HepG2 (cell line): ENCODE results near the gene BAIAP2L1. TPM values are rescaled to one million over a fixed set of nuclear protein-coding genes. Genes with fewer than 3 reads are reported as not detected.

Source experiments
- ATAC-seq: fragments of 200-7000 bp; cut with Tn5 transposase; 3 replicates; pipeline ENCODE4 v1.9.1; 2020; ENCODE audit warnings: mild to moderate bottlenecking, moderate library complexity
- BruUV-seq: library from RNA; stranded (reverse); fragments of 400-500 nt; replicated peaks from 2 replicates; lab custom pipeline; 2021; lab: Mats Ljungman, UMichigan
- CTCF ChIA-PET: fragments of 300-600 bp; formaldehyde crosslinking; extraction: SDS; loops from one replicate; lab custom pipeline; 2021; ENCODE audit warnings: low total read pairs, inconsistent platforms, low intra/inter-chr PET ratio; lab: Yijun Ruan, JAX
- POLR2A ChIA-PET: fragments of 350-600 bp; sonication (Branson Sonifier 250); formaldehyde crosslinking; loops from one replicate; lab custom pipeline; 2020; ENCODE audit warnings: antibody characterized with exemption, inconsistent platforms; lab: Yijun Ruan, JAX
- DNase-seq: peaks from one replicate; pipeline ENCODE4 v3.0.0-alpha.2; 2015; ENCODE audit warnings: low spot score
- FAIRE-seq: peaks from 3 replicates; lab custom pipeline; 2011; peaks lifted over from hg19 to GRCh38; lab: Jason Lieb, UNC
- H2AFZ ChIP-seq: one replicate; pipeline ENCODE4 v1.6.1; 2011; ENCODE audit warnings: low read length, inconsistent platforms
- H3K27ac ChIP-seq: fragments of 300-600 bp; 3 replicates; pipeline ENCODE4 v1.8.0; 2011; ENCODE audit warnings: mixed run types, mild to moderate bottlenecking, mixed read lengths, low read length, inconsistent platforms; ENCODE audit not compliant: insufficient read depth; ENCODE audit errors: extremely low read length
- H3K27me3 ChIP-seq, 2 experiments: fragments of 200-600 bp in 1 of 2; 2 replicates in 1 of 2; 3 replicates in 1 of 2; pipeline versions ENCODE4 v1.6.0 to v1.8.0; 2011; ENCODE audit warnings: low read length in 2 of 2, mild to moderate bottlenecking in 2 of 2, moderate library complexity in 2 of 2, inconsistent platforms in 1 of 2; ENCODE audit not compliant: insufficient read depth in 2 of 2, control insufficient read depth in 1 of 2
- H3K36me3 ChIP-seq, 2 experiments: fragments of 200-600 bp in 1 of 2; replicated peaks in 1 of 2; 2 replicates in 1 of 2; 3 replicates in 1 of 2; pipeline versions ENCODE4 v1.5.1 to v1.8.0; 2011; ENCODE audit warnings: low read length in 2 of 2, inconsistent platforms in 1 of 2; ENCODE audit not compliant: insufficient read depth in 2 of 2, control insufficient read depth in 1 of 2
- H3K4me1 ChIP-seq: 2 replicates; pipeline ENCODE4 v1.5.1; 2012; ENCODE audit warnings: low read length, inconsistent platforms; ENCODE audit not compliant: insufficient read depth
- H3K4me2 ChIP-seq: 2 replicates; pipeline ENCODE4 v1.6.0; 2011; ENCODE audit warnings: low read depth, low read length, inconsistent platforms
- H3K4me3 ChIP-seq, 3 experiments: fragments of 200-600 bp in 1 of 3; sonication (generic), shearing (Covaris generic) in 1 of 3; replicated peaks in 1 of 3; 2 replicates each; pipeline ENCODE4 v1.5.1; 2011 to 2016; ENCODE audit warnings: low read length in 3 of 3, inconsistent platforms in 2 of 3, low read depth in 2 of 3, mild to moderate bottlenecking in 2 of 3, control low read depth in 1 of 3, mixed read lengths in 1 of 3; ENCODE audit not compliant: insufficient read depth in 1 of 3
- H3K79me2 ChIP-seq: one replicate; pipeline ENCODE4 v1.6.1; 2011; ENCODE audit warnings: low read length, inconsistent platforms; ENCODE audit not compliant: insufficient read depth
- H3K9ac ChIP-seq: 2 replicates; pipeline ENCODE4 v1.6.0; 2011; ENCODE audit warnings: mild to moderate bottlenecking, low read depth, low read length, inconsistent platforms; ENCODE audit not compliant: insufficient read depth
- H3K9me3 ChIP-seq: 2 replicates; pipeline ENCODE4 v1.5.1; 2012; ENCODE audit warnings: mild to moderate bottlenecking, low read length
- H4K20me1 ChIP-seq: 2 replicates; pipeline ENCODE4 v1.6.0; 2011; ENCODE audit warnings: inconsistent platforms, mild to moderate bottlenecking, low read length, moderate library complexity; ENCODE audit not compliant: insufficient read depth
- ATF1 ChIP-seq: IDR thresholded peaks from 2 replicates; pipeline ENCODE4 v1.6.1; 2016; ENCODE audit warnings: mild to moderate bottlenecking, control low read depth
- CREM ChIP-seq, 2 experiments: sonication (generic) in 1 of 2; formaldehyde crosslinking in 1 of 2; IDR thresholded peaks; 2 replicates each; pipeline versions ENCODE4 v1.4.0 to v1.6.1; 2016 to 2020; ENCODE audit warnings: antibody characterized with exemption in 1 of 2, mild to moderate bottlenecking in 1 of 2, missing genetic modification reagents in 1 of 2
- ETV5 ChIP-seq: IDR thresholded peaks from 2 replicates; pipeline ENCODE4 v1.6.1; 2018; ENCODE audit warnings: missing biosample characterization, missing genetic modification reagents, inconsistent platforms, borderline replicate concordance
- FOXP4 ChIP-seq: sonication (generic); formaldehyde crosslinking; IDR thresholded peaks from 2 replicates; pipeline ENCODE4 v1.4.0; 2020; ENCODE audit warnings: missing genetic modification reagents
- GABPB1 ChIP-seq: IDR thresholded peaks from 2 replicates; pipeline ENCODE4 v1.6.1; 2016; ENCODE audit warnings: mild to moderate bottlenecking, missing genetic modification reagents, moderate library complexity, missing compliant biosample characterization
- GMEB2 ChIP-seq: IDR thresholded peaks from 2 replicates; pipeline ENCODE4 v1.6.1; 2016; ENCODE audit warnings: missing biosample characterization, missing genetic modification reagents, low read depth
- GZF1 ChIP-seq: sonication (generic); formaldehyde crosslinking; IDR thresholded peaks from 2 replicates; pipeline ENCODE4 v1.5.1; 2020; ENCODE audit warnings: mild to moderate bottlenecking, missing genetic modification reagents
- HOMEZ ChIP-seq: IDR thresholded peaks from 2 replicates; pipeline ENCODE4 v1.6.1; 2016; ENCODE audit warnings: low read depth
- MAFK ChIP-seq, 2 experiments: IDR thresholded peaks in 1 of 2; conservative IDR thresholded peaks in 1 of 2; 2 replicates each; pipeline ENCODE4 v1.6.1; 2011; ENCODE audit warnings: improper control_type of control experiment in 2 of 2, low read length in 2 of 2
- MED1 ChIP-seq: sonication (generic); formaldehyde crosslinking; IDR thresholded peaks from 2 replicates; pipeline ENCODE4 v1.4.0; 2020; ENCODE audit warnings: missing genetic modification reagents
- MTF2 ChIP-seq: sonication (generic); formaldehyde crosslinking; IDR thresholded peaks from 2 replicates; pipeline ENCODE4 v1.5.0; 2020; ENCODE audit warnings: missing genetic modification reagents, borderline replicate concordance
- MXI1 ChIP-seq: IDR thresholded peaks from 3 replicates; pipeline ENCODE4 v1.6.1; 2012; ENCODE audit warnings: low read depth, low read length, inconsistent platforms, borderline replicate concordance
- NR2F6 ChIP-seq, 2 experiments: IDR thresholded peaks; 2 replicates each; pipeline ENCODE4 v1.6.1; 2016; ENCODE audit warnings: antibody characterized with exemption in 1 of 2, mild to moderate bottlenecking in 1 of 2
- POLR2A ChIP-seq, 2 experiments: IDR thresholded peaks; 2 replicates each; pipeline ENCODE4 v1.6.1; 2011; ENCODE audit warnings: low read depth in 2 of 2, low read length in 2 of 2, mild to moderate bottlenecking in 1 of 2, moderate library complexity in 1 of 2; ENCODE audit not compliant: insufficient read depth in 1 of 2
- SAP130 ChIP-seq: IDR thresholded peaks from 2 replicates; pipeline ENCODE4 v1.6.1; 2016; ENCODE audit warnings: low read depth
- SIX4 ChIP-seq: sonication (generic); formaldehyde crosslinking; IDR thresholded peaks from 2 replicates; pipeline ENCODE4 v1.4.0; 2020; ENCODE audit warnings: missing genetic modification reagents
- ZNF253 ChIP-seq: sonication (generic); formaldehyde crosslinking; IDR thresholded peaks from 2 replicates; pipeline ENCODE4 v1.8.0; 2022; ENCODE audit warnings: mild to moderate bottlenecking, missing genetic modification reagents, borderline replicate concordance
- ZNF770 ChIP-seq: sonication (generic); formaldehyde crosslinking; IDR thresholded peaks from 2 replicates; pipeline ENCODE4 v1.5.0; 2020; ENCODE audit warnings: mild to moderate bottlenecking, missing genetic modification reagents
- WGBS: methylation state at CpG from one replicate; pipeline ENCODE4 v1.1.6; 2017; ENCODE audit warnings: low lambda C conversion rate; 5-methylcytosine and 5-hydroxymethylcytosine counted together
- in situ Hi-C: cut with HindIII; loops from 2 replicates; pipeline ENCODE4 v1.10.0; 2017; ENCODE audit warnings: low pct_unique_long_range_greater_than_20kb; ENCODE audit not compliant: extremely low pct_ligation_motif_present
- intact Hi-C: fragments of 100-400 bp; cut with micrococcal nuclease; formaldehyde crosslinking; loops from one replicate; pipeline ENCODE4 v1.10.0; 2022; ENCODE audit not compliant: unreplicated experiment
- polyA plus RNA-seq, 8 experiments: library from polyadenylated mRNA; depleted of rRNA in 3 of 8; stranded (reverse) in 7 of 8; unstranded in 1 of 8; fragments of >200 nt; fragmentation: Illumina TruSeq in 4 of 8; extraction: Trizol in 4 of 8; gene quantifications; 2 replicates each; pipeline versions ENCODE4 v1.2.1 to v1.2.3, GENCODE V29; 2011 to 2016; ENCODE audit warnings: low read depth in 4 of 8, missing spikeins in 1 of 8, mixed read lengths in 1 of 8; ENCODE audit not compliant: insufficient read depth in 1 of 8
- total RNA-seq, 5 experiments: library from RNA; depleted of rRNA; stranded (reverse); fragments of >200 nt; fragmentation: Illumina TruSeq; extraction: Trizol; gene quantifications; 2 replicates each; pipeline ENCODE4 v1.2.3, GENCODE V29; 2016; ENCODE audit warnings: low read depth in 1 of 5

BAIAP2L1 gene
- total and polyA plus RNA-seq, 2 of the 13 experiments (the other 11 are each of a cell fraction or from before 2014, with no cell fraction given): 13.0 to 21.5 TPM

- 0% methylated on average over 1 of the region's 3 CpGs for WGBS
- Histone ChIP-seq H3K4me1 (peaks cover 31% of the 10 kb centered on the region), H3K27ac (peak overlapping the region; percentile 78), H2AFZ (peak overlapping the region; percentile 17), H3K9me3 (no peaks in the 10 kb centered on the region), H3K79me2 (peaks cover 21% of the 10 kb centered on the region), H3K27me3 (no peaks in the 10 kb centered on the region; a peak in 1 of 5 replicates), H4K20me1 (no peaks in the 10 kb centered on the region), H3K9ac (peak overlapping the region; percentile 71; the same call in 1 of the 2 replicates), H3K4me2 (peak overlapping the region; percentile 86), H3K36me3 (no peaks in the 10 kb centered on the region; a peak in 1 of 5 replicates), H3K4me3 (peak overlapping the region; percentile 66 to 100 (median 88))
- ChIA-PET CTCF (no interaction called here), POLR2A (interaction anchor here (1.1 to 1.8 kb wide), 2 partner anchors 30 to 149 kb away, joined by 3 to 6 read pairs; no protein-coding TSS in a partner anchor)
- BruUV-seq: TSS peak; percentile 65
- in situ Hi-C loops: no loop called here
- intact Hi-C loops: no loop called here
- peak; percentile 84 for FAIRE-seq
- no peak for DNase-seq
- ATAC-seq: 0 out of 3 replicates have a peak, but pooled peaks have one; percentile 3
- TF ChIP-seq MED1 (CRISPR knock-in tag) (0 out of 2 replicates have a peak, but pooled peaks have one; percentile 8), NR2F6 (IDR thresholded peaks at IDR 0.05) (peak; percentile 22; the same call in 1 of the 2 replicates), NR2F6 (CRISPR knock-in tag; IDR thresholded peaks at IDR 0.05) (peak; percentile 27; the same call in 1 of the 2 replicates), FOXP4 (CRISPR knock-in tag) (peak; percentile 38; the same call in 1 of the 2 replicates), ZNF770 (CRISPR knock-in tag) (peak; percentile 27; the same call in 1 of the 2 replicates), HOMEZ (CRISPR knock-in tag) (no peak), POLR2A (IDR thresholded peaks at IDR 0.05; ENCODE audit: insufficient read depth in 1 of 2, low read depth in 2 of 2, low read length in 2 of 2) (0 out of 4 replicates have a peak, but pooled peaks of 1 of the 2 experiments have one; percentile 38), ETV5 (CRISPR knock-in tag) (peak; percentile 46; the same call in 1 of the 2 replicates), SAP130 (CRISPR knock-in tag) (peak; percentile 56), CREM (IDR thresholded peaks at IDR 0.05) (peak; percentile 56; the same call in 1 of the 2 replicates), CREM (CRISPR knock-in tag; IDR thresholded peaks at IDR 0.05) (no peak), GABPB1 (peak; percentile 54; the same call in 1 of the 2 replicates), GMEB2 (CRISPR knock-in tag) (no peak), ATF1 (CRISPR knock-in tag) (peak; percentile 55), ZNF253 (CRISPR knock-in tag) (no peak), GZF1 (CRISPR knock-in tag) (0 out of 2 replicates have a peak, but pooled peaks have one; percentile 6), SIX4 (CRISPR knock-in tag) (no peak), MXI1 (no peak), MTF2 (no peak), MAFK (conservative IDR thresholded peaks at IDR 0.05 in 1 of 2, IDR thresholded peaks at IDR 0.05 in 1 of 2; ENCODE audit: low read length in 2 of 2) (no peak)
These were observed 150.1 kb downstream of the BAIAP2L1 start for GRCh38 chr7:98250789-98251188.
